Sigmoid colon (tissue), 4 donors: ENCODE results near the gene MAU2.

ENCODE experiments used
- CTCF ChIP-seq, 4 experiments: fragments of 450-650 bp in 3 of 4; fragments of 200-600 bp in 1 of 4; IDR thresholded peaks; one replicate each; pipeline ENCODE4 v1.5.1; 2016 to 2019; ENCODE audit warnings: antibody characterized with exemption in 4 of 4, mild to moderate bottlenecking in 3 of 4, moderate library complexity in 2 of 4
- POLR2A ChIP-seq, 2 donors: fragments of 450-650 bp; IDR thresholded peaks; one replicate each; pipeline ENCODE4 v1.6.1; 2016; ENCODE audit warnings: antibody characterized with exemption in 2 of 2, mild to moderate bottlenecking in 2 of 2, moderate library complexity in 2 of 2
- POLR2AphosphoS5 ChIP-seq, 4 donors: sonication (generic); formaldehyde crosslinking; IDR thresholded peaks; one replicate each; pipeline ENCODE4 v1.6.1; 2017; ENCODE audit warnings: antibody characterized with exemption in 4 of 4

- no peak for TF ChIP-seq CTCF (IDR thresholded peaks at IDR 0.05)
- TF ChIP-seq POLR2A (IDR thresholded peaks at IDR 0.05) = no peak
- no peak for TF ChIP-seq POLR2AphosphoS5 (IDR thresholded peaks at IDR 0.05)
Measured at GRCh38 chr19:19368087-19368486, 47.5 kb downstream of the MAU2 start.
